ENCODE measurements around the gene SLC13A1.

Gene SLC13A1

GRCh38 chr7:123183431-123183830 lies 16.3 kb downstream of the SLC13A1 start:
- Histone ChIP-seq H3K9ac (ENCODE audit: insufficient read length) (no peak overlapping the region), H3K9me3 (ENCODE audit: low read depth, low read length) (peaks cover 8% of the 10 kb centered on the region; the same call in 1 of the 2 replicates), H3K4me3 (no peak overlapping the region), H3K36me3 (ENCODE audit: insufficient read depth, low read length) (no peaks in the 10 kb centered on the region), H3K27ac (no peak overlapping the region)
- no peak for DNase-seq (ENCODE audit: low read depth, low spot score)
- TF ChIP-seq FOXP2 (optimal IDR thresholded peaks at IDR 0.05; ENCODE audit: control extremely low read depth, extremely low read length, insufficient read depth) (no peak), POLR2AphosphoS5 (IDR thresholded peaks at IDR 0.05; ENCODE audit: borderline replicate concordance, low read depth, low read length) (no peak), EZH2 (IDR thresholded peaks at IDR 0.05) (no peak)

GRCh38 chr7:123177442-123177841 lies 22.3 kb downstream of the SLC13A1 start:
- no peaks in the 10 kb centered on the region for H3K9me3 ChIP-seq (ENCODE audit: low read depth, low read length)
- H3K9ac ChIP-seq (ENCODE audit: insufficient read length), result no peak overlapping the region

GRCh38 chr7:123170333-123171246 lies 29.2 kb downstream of the SLC13A1 start:
- no peak for TF ChIP-seq EZH2 (IDR thresholded peaks at IDR 0.05)
- no peak for TF ChIP-seq FOXP2 (optimal IDR thresholded peaks at IDR 0.05; ENCODE audit: control extremely low read depth, extremely low read length, insufficient read depth)
- TF ChIP-seq POLR2AphosphoS5 (IDR thresholded peaks at IDR 0.05; ENCODE audit: borderline replicate concordance, low read depth, low read length), result no peak
- Histone ChIP-seq H3K9me3 (ENCODE audit: low read depth, low read length) (no peaks in the 10 kb centered on the region), H3K27ac (no peak overlapping the region), H3K36me3 (ENCODE audit: insufficient read depth, low read length) (no peaks in the 10 kb centered on the region), H3K9ac (ENCODE audit: insufficient read length) (no peak overlapping the region), H3K4me3 (no peak overlapping the region)
- no peak for DNase-seq (ENCODE audit: low read depth, low spot score)

More at GRCh38 chr7:123177442-123177841, 22.3 kb downstream of the SLC13A1 start:
- no peak for TF ChIP-seq EZH2 (IDR thresholded peaks at IDR 0.05)
- TF ChIP-seq POLR2AphosphoS5 (IDR thresholded peaks at IDR 0.05; ENCODE audit: borderline replicate concordance, low read depth, low read length), result no peak
- Histone ChIP-seq H3K4me3 (no peak overlapping the region), H3K36me3 (ENCODE audit: insufficient read depth, low read length) (no peaks in the 10 kb centered on the region), H3K27ac (no peak overlapping the region)
- DNase-seq (ENCODE audit: low read depth, low spot score), result no peak

GRCh38 chr7:123169065-123169464 lies 30.7 kb downstream of the SLC13A1 start:
- no peak for TF ChIP-seq FOXP2 (optimal IDR thresholded peaks at IDR 0.05; ENCODE audit: control extremely low read depth, extremely low read length, insufficient read depth)
- TF ChIP-seq EZH2 (IDR thresholded peaks at IDR 0.05), result no peak
- TF ChIP-seq POLR2AphosphoS5 (IDR thresholded peaks at IDR 0.05; ENCODE audit: borderline replicate concordance, low read depth, low read length), result no peak
- Histone ChIP-seq H3K36me3 (ENCODE audit: insufficient read depth, low read length) (no peaks in the 10 kb centered on the region), H3K9ac (ENCODE audit: insufficient read length) (no peak overlapping the region), H3K27ac (no peak overlapping the region), H3K4me3 (no peak overlapping the region), H3K9me3 (ENCODE audit: low read depth, low read length) (no peaks in the 10 kb centered on the region)
- no peak for DNase-seq (ENCODE audit: low read depth, low spot score)

- peak overlapping the region; percentile 99 for H3K27ac ChIP-seq
- DNase-seq (ENCODE audit: low read depth, low spot score), result peak; percentile 90
These were observed 42.2 kb downstream of the SLC13A1 start for GRCh38 chr7:123157606-123158005.

GRCh38 chr7:123155571-123155970 lies 44.2 kb downstream of the SLC13A1 start:
- peak overlapping the region; percentile 99 for H3K27ac ChIP-seq
- H3K4me3 ChIP-seq, result peak overlapping the region; percentile 26
- H3K36me3 ChIP-seq (ENCODE audit: insufficient read depth, low read length), result peaks cover 3% of the 10 kb centered on the region; the same call in 1 of the 2 replicates
- DNase-seq (ENCODE audit: low read depth, low spot score), result no peak
- peak overlapping the region; percentile 78 for H3K9ac ChIP-seq (ENCODE audit: insufficient read length)
- H3K9me3 ChIP-seq (ENCODE audit: low read depth, low read length), result 0 out of 2 replicates have a peak, but pooled peaks cover 4% of the 10 kb centered on the region
- TF ChIP-seq EZH2 (IDR thresholded peaks at IDR 0.05), result no peak
- no peak for TF ChIP-seq POLR2AphosphoS5 (IDR thresholded peaks at IDR 0.05; ENCODE audit: borderline replicate concordance, low read depth, low read length)
- TF ChIP-seq FOXP2 (optimal IDR thresholded peaks at IDR 0.05; ENCODE audit: control extremely low read depth, extremely low read length, insufficient read depth), result no peak

More at GRCh38 chr7:123157606-123158005, 42.2 kb downstream of the SLC13A1 start:
- 0 out of 2 replicates have a peak, but pooled peaks cover 7% of the 10 kb centered on the region for H3K9me3 ChIP-seq (ENCODE audit: low read depth, low read length)
- TF ChIP-seq POLR2AphosphoS5 (IDR thresholded peaks at IDR 0.05; ENCODE audit: borderline replicate concordance, low read depth, low read length) (no peak), EZH2 (IDR thresholded peaks at IDR 0.05) (no peak), FOXP2 (optimal IDR thresholded peaks at IDR 0.05; ENCODE audit: control extremely low read depth, extremely low read length, insufficient read depth) (no peak)
- peak overlapping the region; percentile 14; the same call in 1 of the 2 replicates for H3K4me3 ChIP-seq
- H3K9ac ChIP-seq (ENCODE audit: insufficient read length), result peak overlapping the region; percentile 38
- H3K36me3 ChIP-seq (ENCODE audit: insufficient read depth, low read length), result peaks cover 3% of the 10 kb centered on the region; the same call in 1 of the 2 replicates

GRCh38 chr7:123154231-123154860 lies 45.4 kb downstream of the SLC13A1 start:
- DNase-seq (ENCODE audit: low read depth, low spot score), result peak; percentile 96
- H3K27ac ChIP-seq, result peak overlapping the region; percentile 99
- TF ChIP-seq FOXP2 (optimal IDR thresholded peaks at IDR 0.05; ENCODE audit: control extremely low read depth, extremely low read length, insufficient read depth), result peak; percentile 47
- no peak for TF ChIP-seq EZH2 (IDR thresholded peaks at IDR 0.05)
- TF ChIP-seq POLR2AphosphoS5 (IDR thresholded peaks at IDR 0.05; ENCODE audit: borderline replicate concordance, low read depth, low read length), result no peak
- no peaks in the 10 kb centered on the region for H3K36me3 ChIP-seq (ENCODE audit: insufficient read depth, low read length)
- H3K9me3 ChIP-seq (ENCODE audit: low read depth, low read length), result no peaks in the 10 kb centered on the region
- peak overlapping the region; percentile 39 for H3K4me3 ChIP-seq
- peak overlapping the region; percentile 78 for H3K9ac ChIP-seq (ENCODE audit: insufficient read length)

GRCh38 chr7:123151443-123151842 lies 48.3 kb downstream of the SLC13A1 start:
- no peak for DNase-seq (ENCODE audit: low read depth, low spot score)
- no peaks in the 10 kb centered on the region for H3K9me3 ChIP-seq (ENCODE audit: low read depth, low read length)
- TF ChIP-seq EZH2 (IDR thresholded peaks at IDR 0.05) (no peak), POLR2AphosphoS5 (IDR thresholded peaks at IDR 0.05; ENCODE audit: borderline replicate concordance, low read depth, low read length) (no peak), FOXP2 (optimal IDR thresholded peaks at IDR 0.05; ENCODE audit: control extremely low read depth, extremely low read length, insufficient read depth) (no peak)
- H3K9ac ChIP-seq (ENCODE audit: insufficient read length), result no peak overlapping the region
- no peak overlapping the region for H3K4me3 ChIP-seq
- no peaks in the 10 kb centered on the region for H3K36me3 ChIP-seq (ENCODE audit: insufficient read depth, low read length)
- H3K27ac ChIP-seq, result peak overlapping the region; percentile 99; the same call in 1 of the 2 replicates

All from SK-N-MC (cell line).